A549 (cell line): ENCODE measurements around the gene IRF6. TPM values are rescaled to one million over a fixed set of nuclear protein-coding genes. Genes with fewer than 3 reads are reported as not detected.

Source experiments
- ATAC-seq, 2 experiments: fragments of 200-7000 bp in 1 of 2; fragments of >200 bp in 1 of 2; cut with Nextera tagmentation in 1 of 2; cut with Tn5 transposase in 1 of 2; 3 replicates each; pipeline versions ENCODE4 v1.8.0 to v1.9.1; 2018 to 2020; ENCODE audit warnings: mild to moderate bottlenecking in 1 of 2, moderate library complexity in 1 of 2
- CTCF ChIA-PET: fragments of 300-600 bp; sonication (Branson Sonifier 250); formaldehyde crosslinking; extraction: SDS; loops from one replicate; lab custom pipeline; 2021; ENCODE audit warnings: antibody characterized with exemption, inconsistent platforms; lab: Yijun Ruan, JAX
- POLR2A ChIA-PET: fragments of 350-600 bp; formaldehyde crosslinking; extraction: SDS; loops from one replicate; lab custom pipeline; 2021; ENCODE audit warnings: antibody characterized with exemption, inconsistent platforms; lab: Yijun Ruan, JAX
- DNase-seq, 2 experiments: peaks; one replicate each; pipeline versions ENCODE4 v3.0.0 to v3.0.0-alpha.2; 2011 to 2016; ENCODE audit warnings: low read depth in 1 of 2, low spot score in 1 of 2
- FAIRE-seq: peaks from 2 replicates; lab custom pipeline; 2011; peaks lifted over from hg19 to GRCh38; lab: Jason Lieb, UNC
- H3K27ac ChIP-seq, 2 experiments: fragments of >200 bp; sonication (Bioruptor Twin); formaldehyde crosslinking; 3 replicates each; pipeline ENCODE4 v1.5.1; 2016 to 2017
- H3K4me1 ChIP-seq: fragments of >200 bp; sonication (Bioruptor Twin); formaldehyde crosslinking; 3 replicates; pipeline ENCODE4 v1.6.1; 2016
- H3K4me2 ChIP-seq: fragments of >200 bp; sonication (Bioruptor Twin); formaldehyde crosslinking; 3 replicates; pipeline ENCODE4 v1.6.1; 2016
- H3K4me3 ChIP-seq: fragments of >200 bp; sonication (Bioruptor Twin); formaldehyde crosslinking; 3 replicates; pipeline ENCODE4 v1.5.1; 2016
- H3K9me3 ChIP-seq: fragments of >200 bp; sonication (Bioruptor Twin); formaldehyde crosslinking; 3 replicates; pipeline ENCODE4 v1.6.1; 2016
- E2F6 ChIP-seq: IDR thresholded peaks from 2 replicates; pipeline ENCODE4 v1.6.1; 2012; ENCODE audit warnings: low read depth, borderline replicate concordance
- EHMT2 ChIP-seq: fragments of 200-600 bp; sonication (generic); IDR thresholded peaks from 2 replicates; pipeline ENCODE4 v1.6.1; 2016; ENCODE audit warnings: antibody characterized with exemption, low read depth, mild to moderate bottlenecking, moderate library complexity
- ESRRA ChIP-seq: fragments of 150-350 bp; IDR thresholded peaks from 2 replicates; pipeline ENCODE4 v1.6.1; 2014; ENCODE audit warnings: mild to moderate bottlenecking, low read length, borderline replicate concordance
- FOSB ChIP-seq: fragments of 250-450 bp; sonication (Bioruptor Pico); IDR thresholded peaks from 2 replicates; pipeline ENCODE4 v1.5.0; 2020; ENCODE audit warnings: mild to moderate bottlenecking, moderate library complexity
- HOXA7 ChIP-seq: fragments of 250-450 bp; sonication (Bioruptor Pico); IDR thresholded peaks from 2 replicates; pipeline ENCODE4 v1.5.0; 2020; ENCODE audit warnings: mild to moderate bottlenecking, moderate library complexity
- JUN ChIP-seq, 2 experiments: fragments of >200 bp; sonication (Bioruptor Twin); formaldehyde crosslinking; IDR thresholded peaks; 2 replicates in 1 of 2; 3 replicates in 1 of 2; pipeline ENCODE4 v1.6.1; 2016 to 2017
- PHF8 ChIP-seq: fragments of 200-600 bp; sonication (generic); IDR thresholded peaks from 2 replicates; pipeline ENCODE4 v1.6.1; 2016; ENCODE audit warnings: low read depth, mild to moderate bottlenecking, antibody characterized with exemption, moderate library complexity, borderline replicate concordance
- POLR2AphosphoS2 ChIP-seq: conservative IDR thresholded peaks from 2 replicates; pipeline ENCODE4 v1.6.1; 2012; ENCODE audit warnings: low read length, improper control_type of control experiment, inconsistent platforms
- RCOR1 ChIP-seq: fragments of 150-350 bp; IDR thresholded peaks from 2 replicates; pipeline ENCODE4 v1.6.1; 2014; ENCODE audit warnings: antibody characterized with exemption, low read length, low read depth
- REST ChIP-seq: fragments of 200-600 bp; sonication (generic); IDR thresholded peaks from 2 replicates; pipeline ENCODE4 v1.6.1; 2016; ENCODE audit warnings: antibody characterized with exemption, mild to moderate bottlenecking, moderate library complexity
- RNF2 ChIP-seq: fragments of 200-600 bp; sonication (generic); IDR thresholded peaks from 2 replicates; pipeline ENCODE4 v1.6.1; 2016; ENCODE audit warnings: low read depth, mild to moderate bottlenecking, antibody characterized with exemption, moderate library complexity, borderline replicate concordance
- SMC3 ChIP-seq: fragments of >200 bp; sonication (Bioruptor Twin); formaldehyde crosslinking; IDR thresholded peaks from 3 replicates; pipeline ENCODE4 v1.6.1; 2018; ENCODE audit warnings: inconsistent platforms
- SREBF2 ChIP-seq: fragments of 450-650 bp; IDR thresholded peaks from 2 replicates; pipeline ENCODE4 v1.6.1; 2014; ENCODE audit warnings: mild to moderate bottlenecking, moderate library complexity
- WGBS: methylation state at CpG from one replicate; pipeline ENCODE4 v1.1.6; 2017; ENCODE audit errors: missing lambda C conversion rate; 5-methylcytosine and 5-hydroxymethylcytosine counted together
- polyA plus RNA-seq, 4 experiments: library from polyadenylated mRNA; depleted of rRNA in 3 of 4; stranded (reverse); fragments of >200 nt; fragmentation: RNase III in 1 of 4; extraction: RNeasy Plus Mini Kit Qiagen cat#74134 plus additional on column Dnase treatment in 1 of 4; gene quantifications; 2 replicates in 3 of 4; 3 replicates in 1 of 4; pipeline ENCODE4 v1.2.3, GENCODE V29; 2011 to 2017
- TF ChIP-seq, protein P1 (sequence below): fragments of >200 bp; sonication (Bioruptor Twin); formaldehyde crosslinking; IDR thresholded peaks from 2 replicates; pipeline ENCODE4 v1.6.1; 2016
- TF ChIP-seq, protein P2 (sequence below): IDR thresholded peaks from 2 replicates; pipeline ENCODE4 v1.6.1; 2012

The IRF6 gene
- polyA plus RNA-seq, 2 of the 4 experiments (the other 2 are of a cell fraction), result 0.08 to 0.22 TPM

GRCh38 chr1:209813902-209814301 lies 8.0 kb upstream of the IRF6 start:
- FAIRE-seq, result no peak
- POLR2A ChIA-PET, result no interaction called here

DNA sequence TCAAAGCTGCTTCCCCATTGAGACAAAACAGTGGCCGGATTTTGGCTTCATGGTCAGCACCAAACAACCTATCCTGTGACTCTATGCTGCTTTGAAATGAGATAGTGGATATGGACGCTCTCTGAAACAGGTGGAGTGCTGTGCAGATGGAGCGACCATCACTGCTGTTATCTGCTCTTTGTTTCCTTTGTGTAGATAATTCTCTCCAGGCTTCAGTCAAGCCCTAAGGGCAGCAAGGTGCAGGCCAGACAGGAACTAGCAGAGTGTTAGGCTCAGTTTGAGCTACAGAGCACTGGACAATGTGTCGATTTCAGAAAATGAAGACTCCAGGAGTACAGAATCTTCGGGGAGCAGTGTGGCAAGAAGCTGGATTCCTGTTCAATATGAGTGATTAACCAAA lies 4.8 kb upstream of the IRF6 start:
- ChIA-PET CTCF (interaction anchor here (0.6 to 7.1 kb wide), 2 partner anchors 12 to 29 kb away, joined by 3 to 62 read pairs; no protein-coding TSS in a partner anchor), POLR2A (no interaction called here)
- H3K4me2 ChIP-seq, result no peak overlapping the region
- H3K4me3 ChIP-seq, result no peak overlapping the region
- no peak for ATAC-seq
- TF ChIP-seq, protein P1, sequence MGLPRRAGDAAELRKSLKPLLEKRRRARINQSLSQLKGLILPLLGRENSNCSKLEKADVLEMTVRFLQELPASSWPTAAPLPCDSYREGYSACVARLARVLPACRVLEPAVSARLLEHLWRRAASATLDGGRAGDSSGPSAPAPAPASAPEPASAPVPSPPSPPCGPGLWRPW, result no peak
- TF ChIP-seq SREBF2, result no peak
- TF ChIP-seq SMC3, result no peak
- no peak for TF ChIP-seq JUN (IDR thresholded peaks at IDR 0.05)
- no peak for TF ChIP-seq RNF2
- TF ChIP-seq FOSB, result no peak
- TF ChIP-seq ESRRA, result no peak
- no peak for TF ChIP-seq PHF8
- TF ChIP-seq RCOR1, result no peak
- H3K4me1 ChIP-seq, result peaks cover 10% of the 10 kb centered on the region
- WGBS, result 43% methylated on average over 5 of the region's 5 CpGs
- no peak for FAIRE-seq
- DNase-seq, result no peak
- H3K9me3 ChIP-seq, result no peaks in the 10 kb centered on the region
- no peak overlapping the region for H3K27ac ChIP-seq

More at GRCh38 chr1:209813902-209814301, 8.0 kb upstream of the IRF6 start:
- WGBS, result 83% methylated on average over 4 of the region's 4 CpGs
- ATAC-seq, result no peak
- Histone ChIP-seq H3K4me2 (no peak overlapping the region), H3K4me1 (no peaks in the 10 kb centered on the region), H3K9me3 (no peaks in the 10 kb centered on the region), H3K4me3 (no peak overlapping the region), H3K27ac (no peak overlapping the region)
- TF ChIP-seq HOXA7 (no peak), E2F6 (no peak), POLR2AphosphoS2 (no peak), RCOR1 (no peak)
- TF ChIP-seq, protein P2, sequence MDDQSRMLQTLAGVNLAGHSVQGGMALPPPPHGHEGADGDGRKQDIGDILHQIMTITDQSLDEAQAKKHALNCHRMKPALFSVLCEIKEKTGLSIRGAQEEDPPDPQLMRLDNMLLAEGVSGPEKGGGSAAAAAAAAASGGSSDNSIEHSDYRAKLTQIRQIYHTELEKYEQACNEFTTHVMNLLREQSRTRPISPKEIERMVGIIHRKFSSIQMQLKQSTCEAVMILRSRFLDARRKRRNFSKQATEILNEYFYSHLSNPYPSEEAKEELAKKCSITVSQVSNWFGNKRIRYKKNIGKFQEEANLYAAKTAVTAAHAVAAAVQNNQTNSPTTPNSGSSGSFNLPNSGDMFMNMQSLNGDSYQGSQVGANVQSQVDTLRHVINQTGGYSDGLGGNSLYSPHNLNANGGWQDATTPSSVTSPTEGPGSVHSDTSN, result no peak
- CTCF ChIA-PET, result interaction anchor here (0.9 to 7.1 kb wide), 3 partner anchors 9 to 1320 kb away, joined by 3 to 62 read pairs (median 5); partner anchors contain the start of gene KCNH1
- no peak for DNase-seq

GRCh38 chr1:209809611-209810010 lies 3.7 kb upstream of the IRF6 start:
- no peak for DNase-seq
- no peak overlapping the region for H3K4me2 ChIP-seq
- peaks cover 10% of the 10 kb centered on the region for H3K4me1 ChIP-seq
- CTCF ChIA-PET, result interaction anchor here (1.1 to 7.1 kb wide), 2 partner anchors 13 to 18 kb away, joined by 3 to 62 read pairs; no protein-coding TSS in a partner anchor
- no peak for ATAC-seq
- FAIRE-seq, result no peak
- H3K4me3 ChIP-seq, result no peak overlapping the region
- no peak for TF ChIP-seq REST
- no peak for TF ChIP-seq EHMT2
- TF ChIP-seq ESRRA, result no peak
- H3K27ac ChIP-seq, result no peak overlapping the region
- POLR2A ChIA-PET, result no interaction called here
- H3K9me3 ChIP-seq, result no peaks in the 10 kb centered on the region
- 57% methylated on average over 4 of the region's 4 CpGs for WGBS
